BLaER1 treated with 17β-estradiol and CSF1 and Interleukin-3, amounts not matched to agents 10 nM and 100 nM (cell line): ENCODE results near the gene FBXL13.
"Not testable (repeated sequence)": the region's sequence is repeated elsewhere in the genome, so short reads cannot be mapped to it uniquely, and the experiment has no call there.

Experiments used
- H3K27ac ChIP-seq, 11 experiments: shearing (Covaris generic); formaldehyde crosslinking; 2 replicates each; pipeline ENCODE4 v1.8.1; 2022
- H3K27me3 ChIP-seq, 11 experiments: shearing (Covaris generic); formaldehyde crosslinking; 2 replicates each; pipeline ENCODE4 v1.8.1; 2022
- H3K36me3 ChIP-seq, 11 experiments: shearing (Covaris generic); formaldehyde crosslinking; 2 replicates each; pipeline ENCODE4 v1.8.1; 2022
- H3K4me1 ChIP-seq, 10 experiments: shearing (Covaris generic); formaldehyde crosslinking; 2 replicates each; pipeline ENCODE4 v1.8.1; 2022
- H3K4me2 ChIP-seq, 11 experiments: shearing (Covaris generic); formaldehyde crosslinking; 2 replicates each; pipeline ENCODE4 v1.8.1; 2022
- H3K4me3 ChIP-seq, 10 experiments: shearing (Covaris generic); formaldehyde crosslinking; 2 replicates each; pipeline ENCODE4 v1.8.1; 2022
- H3K9ac ChIP-seq, 11 experiments: shearing (Covaris generic); formaldehyde crosslinking; 2 replicates each; pipeline ENCODE4 v1.8.1; 2022
- H3K9me3 ChIP-seq, 11 experiments: shearing (Covaris generic); formaldehyde crosslinking; replicated peaks in 1 of 11; 2 replicates each; pipeline ENCODE4 v1.8.1; 2022
- H4K20me1 ChIP-seq, 11 experiments: shearing (Covaris generic); formaldehyde crosslinking; 2 replicates each; pipeline ENCODE4 v1.8.1; 2022
- Cebpa-rat ChIP-seq, 11 experiments: shearing (Covaris generic); IDR thresholded peaks; 2 replicates each; pipeline ENCODE4 v1.8.1; 2022

Gene FBXL13

DNA sequence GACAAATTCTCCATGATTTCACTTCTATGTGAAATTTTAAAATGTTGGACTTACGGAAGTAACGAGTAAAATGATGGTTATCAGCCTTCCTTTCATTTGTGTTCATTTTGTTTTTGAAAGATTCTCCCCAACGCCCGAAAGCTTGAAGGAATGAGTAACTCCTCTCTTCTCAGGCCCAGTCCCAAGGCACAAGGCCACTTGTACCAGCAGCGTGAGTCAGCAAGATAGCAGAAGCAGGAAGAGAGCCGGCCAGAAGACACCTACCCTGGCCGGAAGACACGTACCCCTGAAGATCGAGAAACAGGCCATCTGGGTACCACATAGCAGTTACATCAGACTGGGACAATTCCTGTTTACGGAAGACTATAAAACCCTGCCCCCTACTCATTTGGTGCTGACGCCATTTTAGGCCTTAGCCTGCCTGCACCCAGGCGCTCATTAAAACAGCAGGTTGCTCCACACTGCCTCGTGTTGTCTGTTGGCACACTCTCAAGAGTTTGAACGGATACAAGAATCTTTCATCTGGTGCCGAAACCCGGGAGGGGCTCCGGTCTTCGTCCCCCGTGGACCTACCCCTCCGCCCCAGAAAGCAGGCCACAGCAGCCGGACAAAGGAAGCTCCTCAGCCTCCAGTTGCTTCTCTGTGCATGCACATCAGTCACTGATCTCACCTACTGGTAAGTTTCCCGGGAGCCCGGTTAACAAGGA lies 101.3 kb downstream of the FBXL13 start:
- Histone ChIP-seq H3K9ac (no peak overlapping the region), H3K9me3 (peaks cover 0 to 7% (median 0%) of the 10 kb centered on the region in 11 experiments; a peak in 6 of 22 replicates), H3K4me1 (no peaks in the 10 kb centered on the region), H3K27me3 (no peaks in the 10 kb centered on the region), H3K27ac (no peak overlapping the region), H3K4me3 (no peak overlapping the region), H3K4me2 (no peak overlapping the region), H4K20me1 (no peaks in the 10 kb centered on the region), H3K36me3 (no peaks in the 10 kb centered on the region)
- TF ChIP-seq Cebpa-rat (IDR thresholded peaks at IDR 0.05) = no peak

DNA sequence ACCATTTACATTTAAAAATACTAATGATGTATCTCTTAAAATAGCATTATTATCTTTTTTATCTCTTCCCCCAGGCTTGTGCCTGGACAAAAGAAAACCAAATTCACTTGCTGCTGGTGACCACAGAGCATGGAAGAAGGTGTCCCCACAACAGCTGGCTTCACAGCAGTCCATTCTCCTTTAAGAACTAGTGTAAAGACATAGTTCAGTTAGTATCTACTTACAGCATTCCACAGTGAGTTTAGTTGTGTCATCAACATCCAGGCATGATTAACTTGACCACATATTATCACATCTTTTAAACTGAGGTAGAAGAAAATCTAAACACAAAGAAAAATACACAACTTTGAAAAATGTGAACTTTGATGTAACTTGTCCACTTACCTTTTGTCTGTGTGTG lies 106.8 kb downstream of the FBXL13 start:
- H4K20me1 ChIP-seq = no peaks in the 10 kb centered on the region
- no peaks in the 10 kb centered on the region for H3K27me3 ChIP-seq
- no peak overlapping the region for H3K4me2 ChIP-seq
- no peak overlapping the region for H3K27ac ChIP-seq
- no peaks in the 10 kb centered on the region for H3K9me3 ChIP-seq
- H3K4me3 ChIP-seq = no peak overlapping the region
- no peaks in the 10 kb centered on the region for H3K4me1 ChIP-seq
- TF ChIP-seq Cebpa-rat (IDR thresholded peaks at IDR 0.05) = no peak
- H3K9ac ChIP-seq = no peak overlapping the region
- H3K36me3 ChIP-seq = no peaks in the 10 kb centered on the region

DNA sequence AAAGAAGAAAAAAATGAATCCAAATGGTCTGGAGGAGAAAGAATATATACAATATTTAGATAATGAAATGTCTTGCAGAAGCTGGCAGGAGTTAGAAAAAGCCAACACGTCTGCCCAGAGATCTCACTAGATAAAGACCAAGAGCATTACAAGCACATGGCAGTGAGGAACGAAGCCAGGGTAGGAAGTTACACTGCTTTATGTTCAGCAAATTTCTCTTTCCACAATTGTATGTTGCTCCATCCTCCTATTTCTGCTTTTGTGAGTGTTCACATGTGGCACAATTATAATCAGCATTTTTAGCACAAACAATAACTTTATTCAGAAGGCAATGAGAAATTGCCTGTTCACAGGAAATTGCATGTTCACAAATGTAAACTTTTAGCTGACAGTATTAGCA lies 108.1 kb downstream of the FBXL13 start:
- Histone ChIP-seq H3K4me1 (no peaks in the 10 kb centered on the region), H3K27me3 (no peaks in the 10 kb centered on the region), H3K4me2 (no peak overlapping the region), H3K36me3 (no peaks in the 10 kb centered on the region), H3K9ac (no peak overlapping the region), H3K4me3 (no peak overlapping the region), H4K20me1 (no peaks in the 10 kb centered on the region), H3K27ac (no peak overlapping the region), H3K9me3 (no peaks in the 10 kb centered on the region)
- no peak for TF ChIP-seq Cebpa-rat (IDR thresholded peaks at IDR 0.05)

DNA sequence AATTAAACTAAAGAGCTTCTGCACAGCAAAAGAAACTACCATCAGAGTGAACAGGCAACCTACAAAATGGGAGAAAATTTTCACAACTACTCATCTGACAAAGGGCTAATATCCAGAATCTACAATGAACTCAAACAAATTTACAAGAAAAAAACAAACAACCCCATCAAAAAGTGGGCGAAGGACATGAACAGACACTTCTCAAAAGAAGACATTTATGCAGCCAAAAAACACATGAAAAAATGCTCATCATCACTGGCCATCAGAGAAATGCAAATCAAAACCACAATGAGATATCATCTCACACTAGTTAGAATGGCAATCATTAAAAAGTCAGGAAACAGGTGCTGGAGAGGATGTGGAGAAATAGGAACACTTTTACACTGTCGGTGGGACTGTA lies 112.6 kb downstream of the FBXL13 start:
- not testable (repeated sequence) for H3K4me3 ChIP-seq, H3K27ac ChIP-seq, H3K27me3 ChIP-seq, H3K36me3 ChIP-seq, H4K20me1 ChIP-seq, H3K9ac ChIP-seq, H3K4me1 ChIP-seq, H3K4me2 ChIP-seq, H3K9me3 ChIP-seq

DNA sequence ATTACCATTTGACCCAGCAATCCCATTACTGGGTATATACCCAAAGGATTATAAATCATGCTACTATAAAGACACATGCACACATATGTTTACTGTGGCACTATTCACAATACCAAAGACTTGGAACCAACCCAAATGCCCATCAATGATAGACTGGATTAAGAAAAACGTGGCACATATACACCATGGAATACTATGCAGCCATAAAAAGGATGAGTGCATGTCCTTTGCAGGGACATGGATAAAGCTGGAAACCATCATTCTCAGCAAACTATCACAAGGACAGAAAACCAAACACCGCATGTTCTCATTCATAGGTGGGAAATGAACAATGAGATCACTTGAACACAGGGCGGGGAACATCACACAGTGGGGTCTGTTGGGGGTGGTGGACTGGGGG lies 116.6 kb downstream of the FBXL13 start:
- H4K20me1 ChIP-seq, H3K4me1 ChIP-seq, H3K4me3 ChIP-seq, H3K27me3 ChIP-seq, H3K9ac ChIP-seq, H3K4me2 ChIP-seq, H3K27ac ChIP-seq, H3K36me3 ChIP-seq: not testable (repeated sequence)
- peaks cover 0 to 32% (median 11%) of the 10 kb centered on the region in 11 experiments; a peak in 13 of 22 replicates for H3K9me3 ChIP-seq

DNA sequence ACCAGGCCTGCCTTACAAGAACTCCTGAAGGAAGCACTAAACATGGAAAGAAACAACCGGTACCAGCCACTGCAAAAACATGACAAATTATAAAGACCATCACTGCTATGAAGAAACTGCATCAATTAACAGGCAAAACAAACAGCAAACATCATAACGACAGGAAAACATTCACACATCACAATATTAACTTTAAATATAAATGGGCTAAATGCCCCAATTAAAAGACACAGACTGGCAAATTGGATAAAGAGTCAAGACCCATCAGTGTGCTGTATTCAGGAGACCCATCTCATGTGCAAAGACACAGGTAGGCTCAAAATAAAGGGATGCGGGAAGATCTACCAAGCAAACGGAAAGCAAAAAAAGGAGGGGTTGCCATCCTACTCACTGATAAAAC lies 120.2 kb downstream of the FBXL13 start:
- not testable (repeated sequence) for H3K4me1 ChIP-seq, H3K27ac ChIP-seq, H3K9ac ChIP-seq, H3K36me3 ChIP-seq, H4K20me1 ChIP-seq, H3K27me3 ChIP-seq, H3K4me3 ChIP-seq, H3K4me2 ChIP-seq
- peaks cover 3 to 42% (median 11%) of the 10 kb centered on the region in 11 experiments; a peak in 14 of 22 replicates for H3K9me3 ChIP-seq

- TF ChIP-seq Cebpa-rat (IDR thresholded peaks at IDR 0.05) = no peak
Measured at GRCh38 chr7:102953406-102953805, 121.2 kb downstream of the FBXL13 start.

GRCh38 chr7:102951839-102952238 lies 122.8 kb downstream of the FBXL13 start:
- no peak for TF ChIP-seq Cebpa-rat (IDR thresholded peaks at IDR 0.05)
- Histone ChIP-seq H4K20me1 (no peaks in the 10 kb centered on the region), H3K4me3 (no peak overlapping the region), H3K4me2 (no peak overlapping the region), H3K9ac (no peak overlapping the region), H3K36me3 (no peaks in the 10 kb centered on the region), H3K27ac (no peak overlapping the region), H3K9me3 (peaks cover under 1 to 42% (median 10%) of the 10 kb centered on the region in 11 experiments; a peak in 14 of 22 replicates), H3K27me3 (no peaks in the 10 kb centered on the region), H3K4me1 (peaks cover 0 to 10% (median 0%) of the 10 kb centered on the region in 10 experiments; a peak in 1 of 20 replicates)

More at GRCh38 chr7:102953406-102953805, 121.2 kb downstream of the FBXL13 start:
- no peaks in the 10 kb centered on the region for H3K36me3 ChIP-seq
- no peak overlapping the region for H3K4me2 ChIP-seq
- H4K20me1 ChIP-seq = no peaks in the 10 kb centered on the region
- no peaks in the 10 kb centered on the region for H3K27me3 ChIP-seq
- no peak overlapping the region for H3K9ac ChIP-seq
- H3K4me1 ChIP-seq = peaks cover 0 to 10% (median 0%) of the 10 kb centered on the region in 10 experiments; a peak in 1 of 20 replicates
- no peak overlapping the region for H3K4me3 ChIP-seq
- no peak overlapping the region for H3K27ac ChIP-seq
- peaks cover 3 to 42% (median 11%) of the 10 kb centered on the region in 11 experiments; a peak in 14 of 22 replicates for H3K9me3 ChIP-seq

DNA sequence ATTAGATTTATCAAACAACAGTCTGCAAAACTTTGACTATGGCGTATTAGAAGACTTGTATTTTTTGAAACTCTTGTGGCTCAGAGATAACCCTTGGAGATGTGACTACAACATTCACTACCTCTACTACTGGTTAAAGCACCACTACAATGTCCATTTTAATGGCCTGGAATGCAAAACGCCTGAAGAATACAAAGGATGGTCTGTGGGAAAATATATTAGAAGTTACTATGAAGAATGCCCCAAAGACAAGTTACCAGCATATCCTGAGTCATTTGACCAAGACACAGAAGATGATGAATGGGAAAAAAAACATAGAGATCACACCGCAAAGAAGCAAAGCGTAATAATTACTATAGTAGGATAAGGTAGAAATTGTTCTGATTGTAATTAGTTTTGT lies 130.4 kb downstream of the FBXL13 start:
- H3K4me3 ChIP-seq = no peak overlapping the region
- no peak overlapping the region for H3K4me2 ChIP-seq
- H3K27me3 ChIP-seq = no peaks in the 10 kb centered on the region
- H3K9me3 ChIP-seq = no peaks in the 10 kb centered on the region; a peak in 1 of 22 replicates
- no peaks in the 10 kb centered on the region for H3K4me1 ChIP-seq
- H3K36me3 ChIP-seq = no peaks in the 10 kb centered on the region
- no peaks in the 10 kb centered on the region for H4K20me1 ChIP-seq
- H3K9ac ChIP-seq = no peak overlapping the region
- TF ChIP-seq Cebpa-rat (IDR thresholded peaks at IDR 0.05) = no peak
- no peak overlapping the region for H3K27ac ChIP-seq

GRCh38 chr7:102943423-102944169 lies 131.0 kb downstream of the FBXL13 start:
- TF ChIP-seq Cebpa-rat (IDR thresholded peaks at IDR 0.05) = no peak
- H3K9me3 ChIP-seq = no peaks in the 10 kb centered on the region; a peak in 1 of 22 replicates
- H3K36me3 ChIP-seq = no peaks in the 10 kb centered on the region
- H3K4me2 ChIP-seq = no peak overlapping the region
- no peaks in the 10 kb centered on the region for H3K27me3 ChIP-seq
- H3K4me1 ChIP-seq = no peaks in the 10 kb centered on the region
- no peak overlapping the region for H3K4me3 ChIP-seq
- no peak overlapping the region for H3K27ac ChIP-seq
- H4K20me1 ChIP-seq = no peaks in the 10 kb centered on the region
- no peak overlapping the region for H3K9ac ChIP-seq
